Activated naive CD8-positive, alpha-beta T cell (primary cell): ENCODE data around the gene MPHOSPH9.
"Not testable (repeated sequence)": the region's sequence is repeated elsewhere in the genome, so short reads cannot be mapped to it uniquely, and the experiment has no call there.

ENCODE experiments used
- H3K27ac Mint-ChIP-seq: one replicate; pipeline ENCODE4 v1.8.0; 2021; ENCODE audit warnings: mixed read lengths
- H3K27me3 Mint-ChIP-seq: one replicate; pipeline ENCODE4 v1.8.0; 2021; ENCODE audit warnings: mixed read lengths
- H3K36me3 Mint-ChIP-seq: one replicate; pipeline ENCODE4 v1.8.0; 2021; ENCODE audit warnings: mixed read lengths
- H3K4me1 Mint-ChIP-seq: one replicate; pipeline ENCODE4 v1.8.0; 2021; ENCODE audit warnings: low read depth, mixed read lengths
- H3K4me3 Mint-ChIP-seq: one replicate; pipeline ENCODE4 v1.8.0; 2021; ENCODE audit warnings: mild to moderate bottlenecking, mixed read lengths
- H3K9me3 Mint-ChIP-seq: one replicate; pipeline ENCODE4 v1.8.0; 2021; ENCODE audit warnings: low read depth, mixed read lengths

MPHOSPH9 gene

DNA sequence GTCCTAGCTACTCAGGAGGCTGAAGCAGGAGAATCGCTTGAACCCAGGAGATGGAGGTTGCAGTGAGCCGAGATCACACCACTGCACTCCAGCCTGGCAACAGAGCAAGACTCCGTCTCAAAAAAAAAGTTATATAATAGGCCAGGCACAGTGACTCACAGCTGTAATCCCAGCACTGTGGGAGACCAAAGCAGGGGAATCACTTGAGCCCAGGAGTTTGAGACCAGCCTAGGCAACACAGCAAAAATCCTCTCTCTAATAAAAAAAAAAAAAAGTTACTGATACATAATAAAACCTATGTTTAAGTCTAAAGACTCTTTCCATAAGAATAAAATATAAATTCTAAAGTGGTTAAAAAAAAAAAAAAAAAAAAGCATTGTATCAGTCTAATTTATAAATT, 26.1 kb downstream of the MPHOSPH9 start:
- H3K4me1 Mint-ChIP-seq, H3K36me3 Mint-ChIP-seq, H3K27me3 Mint-ChIP-seq, H3K27ac Mint-ChIP-seq, H3K4me3 Mint-ChIP-seq, H3K9me3 Mint-ChIP-seq: not testable (repeated sequence)

DNA sequence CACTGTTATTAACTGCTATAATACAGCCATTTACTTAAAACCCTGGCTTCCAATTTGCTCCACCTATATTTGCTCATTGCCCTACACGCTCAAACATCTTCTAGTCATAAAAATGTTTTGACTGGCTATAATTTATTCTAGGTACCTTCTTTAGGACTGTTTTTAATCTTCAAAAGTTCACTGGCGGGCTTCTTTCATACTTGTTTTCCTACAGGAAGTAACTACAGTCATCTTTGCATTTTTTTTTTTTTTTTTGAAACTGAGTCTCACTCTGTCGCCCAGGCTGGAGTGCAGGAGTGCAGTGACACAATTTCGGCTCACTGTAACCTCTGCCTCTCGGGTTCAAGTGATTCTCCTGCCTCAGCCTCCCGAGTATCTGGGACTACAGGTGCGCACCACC, 32.5 kb downstream of the MPHOSPH9 start:
- H3K27ac Mint-ChIP-seq: peak overlapping the region; percentile 91
- H3K27me3 Mint-ChIP-seq: no peaks in the 10 kb centered on the region
- peak overlapping the region; percentile 11 for H3K4me3 Mint-ChIP-seq
- peaks cover 18% of the 10 kb centered on the region for H3K4me1 Mint-ChIP-seq
- no peaks in the 10 kb centered on the region for H3K9me3 Mint-ChIP-seq
- peaks cover 8% of the 10 kb centered on the region for H3K36me3 Mint-ChIP-seq

DNA sequence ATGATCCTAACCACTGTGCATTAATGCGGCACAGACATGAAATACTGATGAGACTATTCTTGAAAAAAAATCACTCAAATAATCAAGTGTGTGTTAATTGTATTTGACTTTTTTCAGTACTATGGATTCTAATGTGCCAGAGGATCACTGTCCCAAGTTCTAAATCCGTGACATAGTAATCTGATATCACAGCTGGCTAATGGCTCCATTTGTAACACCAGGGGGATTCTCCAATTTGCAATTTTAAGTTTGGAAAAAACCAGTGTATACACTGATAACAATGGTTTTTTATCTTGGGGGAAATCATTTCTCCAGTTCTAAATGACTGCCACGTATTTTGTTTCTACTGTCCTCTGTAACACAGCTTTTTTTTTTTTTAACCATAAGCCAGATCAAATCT, 33.0 kb downstream of the MPHOSPH9 start:
- Mint-ChIP-seq H3K4me1 (peaks cover 18% of the 10 kb centered on the region), H3K27ac (peak overlapping the region; percentile 91), H3K36me3 (peaks cover 8% of the 10 kb centered on the region), H3K4me3 (peak overlapping the region; percentile 11), H3K9me3 (no peaks in the 10 kb centered on the region), H3K27me3 (no peaks in the 10 kb centered on the region)

DNA sequence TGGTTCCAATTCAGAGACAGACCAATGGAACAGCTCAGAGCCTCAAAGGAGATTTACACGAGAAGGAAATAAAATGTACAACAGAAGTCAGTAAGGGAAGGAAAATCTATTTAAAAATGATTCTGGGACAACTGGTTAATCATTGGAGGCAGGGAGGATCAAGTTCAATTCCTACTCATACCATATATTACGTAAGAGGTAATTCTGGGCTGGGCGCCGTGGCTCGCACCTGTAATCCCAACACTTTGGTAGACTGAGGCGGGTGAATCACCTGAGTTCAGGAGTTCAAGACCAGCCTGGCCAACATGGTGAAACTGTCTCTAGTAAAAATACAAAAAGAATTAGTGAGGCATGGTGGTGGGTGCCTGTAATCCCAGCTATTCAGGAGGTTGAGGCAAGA, 45.3 kb downstream of the MPHOSPH9 start:
- Mint-ChIP-seq H3K4me3 (no peak overlapping the region), H3K4me1 (peaks cover 1% of the 10 kb centered on the region), H3K36me3 (peaks cover 9% of the 10 kb centered on the region), H3K9me3 (no peaks in the 10 kb centered on the region), H3K27ac (no peak overlapping the region), H3K27me3 (no peaks in the 10 kb centered on the region)

DNA sequence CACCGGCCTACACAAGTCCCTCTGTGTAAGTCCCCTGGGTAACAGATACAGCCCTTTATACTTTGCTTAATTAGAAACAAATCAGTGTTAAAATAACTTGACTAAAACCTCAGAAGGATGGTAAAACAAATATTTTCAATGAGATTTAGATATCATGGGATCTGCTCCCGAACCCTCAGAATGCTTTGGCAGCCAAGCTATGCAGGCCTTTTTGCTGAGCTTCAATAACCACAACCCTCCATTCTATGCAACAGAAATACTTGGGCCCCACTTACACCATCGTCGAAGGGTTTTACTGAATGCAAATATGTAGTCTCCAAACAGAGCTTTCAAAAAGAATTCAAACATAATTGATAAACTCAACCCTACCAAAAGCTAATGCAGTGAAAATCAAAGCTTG, 52.8 kb downstream of the MPHOSPH9 start:
- H3K27me3 Mint-ChIP-seq: no peaks in the 10 kb centered on the region
- H3K4me1 Mint-ChIP-seq: no peaks in the 10 kb centered on the region
- no peaks in the 10 kb centered on the region for H3K9me3 Mint-ChIP-seq
- H3K4me3 Mint-ChIP-seq: no peak overlapping the region
- no peak overlapping the region for H3K27ac Mint-ChIP-seq
- peaks cover 6% of the 10 kb centered on the region for H3K36me3 Mint-ChIP-seq

DNA sequence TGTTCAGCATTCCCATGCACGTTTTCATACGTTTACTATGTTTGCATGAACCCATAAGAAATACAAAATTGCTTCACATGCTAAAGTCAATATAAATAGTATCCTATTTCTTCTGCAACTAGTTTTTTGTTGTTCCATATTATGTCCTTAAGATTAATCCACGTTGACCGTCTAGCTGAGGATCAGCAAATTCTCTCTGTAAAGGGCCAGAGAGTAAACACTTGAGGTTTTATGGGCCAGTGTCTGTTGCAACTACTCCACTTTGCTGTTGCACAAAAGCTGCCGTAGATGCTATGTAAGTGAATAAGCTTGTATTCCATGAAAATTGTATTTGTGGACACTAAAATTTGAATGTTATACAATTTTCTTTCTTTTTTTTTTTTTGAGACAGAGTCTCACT, 61.0 kb downstream of the MPHOSPH9 start:
- Mint-ChIP-seq H3K27me3 (no peaks in the 10 kb centered on the region), H3K27ac (no peak overlapping the region), H3K36me3 (peaks cover 8% of the 10 kb centered on the region), H3K4me3 (no peak overlapping the region), H3K9me3 (no peaks in the 10 kb centered on the region), H3K4me1 (peaks cover 9% of the 10 kb centered on the region)

DNA sequence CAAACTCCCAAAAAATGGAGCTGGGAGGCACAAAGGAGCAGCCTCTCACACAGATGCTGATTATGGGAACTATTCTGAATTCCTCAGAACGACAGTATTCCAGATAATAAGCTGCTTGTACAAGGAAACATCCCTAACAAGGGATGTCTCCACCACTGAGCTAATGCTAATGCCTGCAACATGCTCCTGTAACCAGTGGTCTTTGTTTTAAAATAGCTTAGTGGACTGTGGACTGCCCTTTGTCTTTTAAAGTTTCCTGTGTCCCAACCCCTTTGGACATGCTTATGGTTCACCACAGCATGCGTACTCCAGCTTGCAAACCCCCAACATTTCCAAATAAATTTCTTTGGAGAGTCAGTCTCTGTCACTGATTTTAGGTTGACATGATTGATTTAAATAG, 65.6 kb downstream of the MPHOSPH9 start:
- peaks cover 10% of the 10 kb centered on the region for H3K36me3 Mint-ChIP-seq
- no peaks in the 10 kb centered on the region for H3K9me3 Mint-ChIP-seq
- no peak overlapping the region for H3K27ac Mint-ChIP-seq

DNA sequence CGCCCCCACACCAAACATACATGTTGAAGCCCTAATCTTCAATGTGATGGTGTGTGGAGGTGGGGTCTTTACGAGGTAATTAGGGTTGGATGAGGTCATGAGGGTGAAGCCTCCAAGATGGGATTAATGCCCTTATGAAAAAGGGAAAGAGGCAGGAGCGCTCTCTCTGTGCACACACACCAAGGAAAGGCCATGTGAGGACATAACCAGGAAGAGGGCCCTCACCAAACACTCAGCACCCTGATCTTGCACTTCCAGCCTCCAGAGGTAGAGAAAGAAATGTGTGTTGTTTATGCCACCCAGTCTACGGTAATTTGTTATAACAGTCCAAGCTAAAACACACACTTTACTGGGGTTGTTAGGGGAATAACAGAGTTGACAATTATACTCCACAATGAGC, 67.4 kb downstream of the MPHOSPH9 start:
- H3K4me3 Mint-ChIP-seq: no peak overlapping the region
- peak overlapping the region; percentile 58 for H3K27ac Mint-ChIP-seq
- no peaks in the 10 kb centered on the region for H3K27me3 Mint-ChIP-seq
- peaks cover 7% of the 10 kb centered on the region for H3K4me1 Mint-ChIP-seq
- no peaks in the 10 kb centered on the region for H3K9me3 Mint-ChIP-seq
- H3K36me3 Mint-ChIP-seq: peaks cover 10% of the 10 kb centered on the region

More for the DNA sequence above, 65.6 kb downstream of the MPHOSPH9 start:
- peaks cover 7% of the 10 kb centered on the region for H3K4me1 Mint-ChIP-seq
- H3K27me3 Mint-ChIP-seq: no peaks in the 10 kb centered on the region
- no peak overlapping the region for H3K4me3 Mint-ChIP-seq

DNA sequence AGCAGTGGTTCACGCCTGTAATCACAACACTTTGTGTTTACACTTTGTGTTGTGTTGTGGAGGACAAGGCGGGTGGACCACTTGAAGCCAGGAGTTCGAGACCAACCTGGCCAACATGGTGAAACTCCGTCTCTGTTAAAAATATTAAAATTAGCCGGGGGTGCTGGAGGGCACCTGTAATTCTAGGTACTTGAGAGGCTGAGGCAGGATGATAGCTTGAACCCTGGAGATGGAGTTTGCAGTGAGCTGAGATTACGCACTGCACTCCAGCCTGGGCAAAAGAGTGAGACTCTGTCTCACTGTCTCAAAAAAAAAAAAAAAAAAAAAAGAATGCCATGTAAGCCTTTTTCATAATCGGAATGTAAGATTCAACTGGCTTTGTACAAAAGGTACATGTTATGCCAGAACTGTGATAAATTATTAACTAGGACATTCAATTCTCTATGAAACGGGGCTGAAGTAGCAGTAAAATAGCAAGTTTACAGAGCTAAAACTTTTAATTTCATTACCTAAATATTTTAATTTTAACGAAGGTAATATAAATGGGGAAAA, 68.2 kb downstream of the MPHOSPH9 start:
- H3K27ac Mint-ChIP-seq: no peak overlapping the region
- peaks cover 7% of the 10 kb centered on the region for H3K4me1 Mint-ChIP-seq
- H3K9me3 Mint-ChIP-seq: no peaks in the 10 kb centered on the region
- no peaks in the 10 kb centered on the region for H3K27me3 Mint-ChIP-seq
- H3K36me3 Mint-ChIP-seq: peaks cover 9% of the 10 kb centered on the region
- H3K4me3 Mint-ChIP-seq: no peak overlapping the region

DNA sequence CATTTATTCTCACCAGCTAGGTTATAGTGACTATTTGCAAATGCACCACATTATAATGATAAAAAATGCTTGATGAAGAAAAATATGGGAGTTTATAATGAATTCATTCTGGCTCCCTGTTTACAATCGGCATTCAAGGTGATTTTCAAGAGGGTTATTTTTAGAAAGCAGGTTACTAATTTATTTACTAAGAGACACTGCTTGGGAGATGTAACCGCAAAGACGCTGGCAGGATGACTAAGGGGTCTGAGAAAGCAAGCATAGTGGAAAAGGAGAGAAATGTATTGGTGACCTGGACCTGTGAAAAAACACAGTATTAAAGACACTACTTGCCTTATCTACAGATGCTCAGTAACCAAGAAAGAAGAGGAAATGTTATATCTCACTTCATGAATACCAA, 68.7 kb downstream of the MPHOSPH9 start:
- Mint-ChIP-seq H3K27me3 (no peaks in the 10 kb centered on the region), H3K4me3 (no peak overlapping the region), H3K27ac (no peak overlapping the region), H3K36me3 (peaks cover 9% of the 10 kb centered on the region), H3K4me1 (peaks cover 7% of the 10 kb centered on the region), H3K9me3 (no peaks in the 10 kb centered on the region)

DNA sequence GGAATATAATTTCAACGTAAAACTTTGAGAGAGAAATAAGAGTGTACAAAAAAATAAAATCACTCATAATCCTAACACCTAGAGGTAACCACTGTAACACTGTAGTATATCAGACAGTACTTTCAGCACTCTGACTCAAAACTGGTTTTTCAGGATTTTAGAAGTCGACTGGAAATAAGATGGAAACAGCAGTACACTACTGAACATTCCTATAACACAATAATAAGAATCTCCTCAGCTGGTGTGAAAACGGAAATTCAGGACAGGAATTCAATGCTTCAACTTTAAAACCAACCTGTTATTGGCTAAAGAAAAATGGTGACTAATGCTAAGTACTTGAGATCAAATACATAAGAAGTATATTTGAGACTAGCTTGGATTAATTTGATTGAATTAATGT, 69.7 kb downstream of the MPHOSPH9 start:
- Mint-ChIP-seq H3K27me3 (no peaks in the 10 kb centered on the region), H3K36me3 (peaks cover 9% of the 10 kb centered on the region), H3K27ac (no peak overlapping the region), H3K4me3 (no peak overlapping the region), H3K4me1 (peaks cover 4% of the 10 kb centered on the region), H3K9me3 (no peaks in the 10 kb centered on the region)

DNA sequence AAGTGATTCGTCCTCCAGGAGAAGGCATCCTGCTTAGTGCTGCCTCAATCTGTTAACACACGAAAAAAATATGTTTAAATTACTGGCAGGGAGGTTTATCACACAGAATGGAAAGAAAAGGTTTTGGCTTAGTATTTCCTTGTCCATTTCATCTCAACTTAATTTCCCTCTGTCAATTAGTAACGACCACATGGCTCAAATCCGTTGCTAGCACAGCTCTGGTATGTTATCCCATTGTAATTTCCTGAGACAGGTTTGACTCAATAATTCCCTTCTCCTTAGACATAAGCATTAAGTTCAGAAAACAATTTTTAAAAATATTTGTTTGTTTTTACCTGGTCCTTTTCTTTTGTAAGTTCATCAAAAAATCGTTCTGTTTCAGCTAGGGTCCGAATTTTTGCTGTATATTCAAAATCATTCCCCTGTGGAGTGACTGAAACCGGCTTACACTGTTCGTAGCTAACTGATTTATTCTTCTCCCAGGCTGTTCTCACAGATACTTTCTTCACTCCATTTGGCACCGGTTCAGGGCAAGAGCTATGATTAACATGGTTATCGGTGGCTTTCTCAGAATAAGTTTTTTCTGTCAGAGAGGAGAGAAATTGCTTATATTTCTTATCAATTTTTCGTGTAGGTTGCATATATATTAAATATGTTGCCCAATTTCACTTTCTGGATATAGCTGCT, 72.0 kb downstream of the MPHOSPH9 start:
- H3K27me3 Mint-ChIP-seq: no peaks in the 10 kb centered on the region
- H3K9me3 Mint-ChIP-seq: no peaks in the 10 kb centered on the region
- no peak overlapping the region for H3K4me3 Mint-ChIP-seq
- no peak overlapping the region for H3K27ac Mint-ChIP-seq
- H3K4me1 Mint-ChIP-seq: no peaks in the 10 kb centered on the region
- H3K36me3 Mint-ChIP-seq: peaks cover 9% of the 10 kb centered on the region

DNA sequence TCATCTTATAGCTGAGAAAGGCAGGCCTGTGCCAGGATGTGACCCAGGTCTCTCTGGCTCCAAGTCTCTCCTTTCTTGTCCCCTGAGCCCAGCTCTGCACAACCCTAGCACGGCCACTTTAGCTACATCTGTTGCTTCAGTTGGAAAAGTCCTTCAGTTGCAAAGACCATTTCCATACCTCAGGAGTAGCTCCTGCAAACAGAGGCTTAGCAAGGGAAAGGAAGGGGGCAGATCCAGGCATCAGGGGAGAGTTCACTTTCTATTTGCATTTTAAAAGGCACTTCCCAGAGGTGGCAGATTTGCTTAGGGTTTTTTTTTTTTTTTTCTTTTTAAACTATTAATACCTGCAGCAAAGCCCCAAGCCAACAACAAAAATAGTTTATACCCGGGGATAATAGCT, 79.0 kb downstream of the MPHOSPH9 start:
- H3K9me3 Mint-ChIP-seq: no peaks in the 10 kb centered on the region
- H3K4me3 Mint-ChIP-seq: no peak overlapping the region
- peaks cover 24% of the 10 kb centered on the region for H3K4me1 Mint-ChIP-seq
- H3K27me3 Mint-ChIP-seq: no peaks in the 10 kb centered on the region
- no peak overlapping the region for H3K27ac Mint-ChIP-seq
- no peaks in the 10 kb centered on the region for H3K36me3 Mint-ChIP-seq

DNA sequence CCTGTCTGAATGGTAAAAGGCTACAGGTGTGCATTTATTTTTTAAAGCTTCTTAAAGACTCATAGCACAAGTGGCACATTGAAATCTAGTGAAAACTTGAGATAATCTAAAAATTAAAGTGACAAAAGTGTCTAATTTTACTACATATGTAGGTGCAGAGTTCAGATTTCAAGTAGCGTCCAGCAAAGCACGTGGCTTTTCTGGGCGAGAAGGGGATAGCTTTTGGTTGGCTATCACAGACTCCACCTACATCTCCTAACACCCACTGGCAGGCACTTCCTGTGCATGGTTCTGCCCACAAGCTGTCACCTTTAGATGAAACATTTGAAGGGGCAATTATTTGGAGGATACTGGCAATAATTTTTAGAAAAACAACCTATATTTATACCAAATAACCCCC, 80.1 kb downstream of the MPHOSPH9 start:
- H3K4me3 Mint-ChIP-seq: peak overlapping the region; percentile 86
- no peaks in the 10 kb centered on the region for H3K27me3 Mint-ChIP-seq
- H3K9me3 Mint-ChIP-seq: no peaks in the 10 kb centered on the region
- no peaks in the 10 kb centered on the region for H3K36me3 Mint-ChIP-seq
- H3K4me1 Mint-ChIP-seq: peaks cover 35% of the 10 kb centered on the region
- no peak overlapping the region for H3K27ac Mint-ChIP-seq

DNA sequence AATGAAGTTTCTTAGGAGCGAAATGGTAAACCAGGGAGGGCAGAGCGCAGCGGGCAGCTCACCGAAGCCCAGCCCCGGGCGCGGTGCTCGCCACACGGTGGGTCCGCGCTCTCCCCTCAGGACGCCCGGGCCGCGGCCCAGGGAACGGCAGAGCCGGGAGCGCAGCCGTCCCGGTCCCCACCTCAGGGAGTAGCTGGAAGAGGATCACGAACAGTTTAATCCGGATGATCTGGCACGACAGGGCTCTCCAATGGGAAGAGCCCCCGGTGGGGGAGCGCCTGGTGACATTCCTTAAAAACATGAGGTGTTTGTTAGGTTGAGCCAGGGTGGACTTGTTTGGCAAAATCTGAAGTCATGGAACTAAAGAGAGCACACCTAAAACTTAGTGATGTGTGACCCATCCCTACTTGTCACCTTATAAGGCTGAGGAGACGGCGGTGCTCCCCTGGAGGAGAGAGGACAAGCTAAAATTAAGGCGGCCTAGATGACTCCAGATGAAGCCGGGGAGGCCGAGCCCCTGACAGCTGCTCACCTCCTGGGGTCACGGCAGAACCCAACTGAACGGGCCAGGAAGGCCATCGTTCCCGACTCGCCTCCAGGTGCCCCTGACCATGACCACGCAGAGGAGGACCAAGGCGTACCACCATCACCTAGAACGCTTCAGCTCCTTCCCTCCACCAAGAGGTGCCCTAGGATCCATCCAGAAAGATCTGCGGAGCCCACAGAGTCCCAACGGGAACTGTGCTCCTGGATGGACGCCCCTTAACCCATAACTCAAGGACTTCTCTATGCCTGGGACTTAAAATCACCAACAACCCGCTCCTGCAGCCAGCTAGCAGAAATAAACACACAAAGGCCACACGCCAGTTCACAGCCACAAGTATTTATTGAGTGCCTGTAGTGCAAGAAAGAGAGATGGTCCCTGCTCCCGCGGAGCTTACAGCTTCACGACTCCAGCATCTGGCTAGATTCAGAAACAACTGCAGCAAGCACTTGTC, 81.2 kb downstream of the MPHOSPH9 start:
- Mint-ChIP-seq H3K4me1 (peaks cover 40% of the 10 kb centered on the region), H3K9me3 (no peaks in the 10 kb centered on the region), H3K27ac (peak overlapping the region; percentile 88), H3K4me3 (peak overlapping the region; percentile 86), H3K27me3 (no peaks in the 10 kb centered on the region), H3K36me3 (no peaks in the 10 kb centered on the region)
